ENCODE measurements around the gene TRIML1.
"Not testable (repeated sequence)": the region's sequence is repeated elsewhere in the genome, so short reads cannot be mapped to it uniquely, and the experiment has no call there.

Gene TRIML1

DNA sequence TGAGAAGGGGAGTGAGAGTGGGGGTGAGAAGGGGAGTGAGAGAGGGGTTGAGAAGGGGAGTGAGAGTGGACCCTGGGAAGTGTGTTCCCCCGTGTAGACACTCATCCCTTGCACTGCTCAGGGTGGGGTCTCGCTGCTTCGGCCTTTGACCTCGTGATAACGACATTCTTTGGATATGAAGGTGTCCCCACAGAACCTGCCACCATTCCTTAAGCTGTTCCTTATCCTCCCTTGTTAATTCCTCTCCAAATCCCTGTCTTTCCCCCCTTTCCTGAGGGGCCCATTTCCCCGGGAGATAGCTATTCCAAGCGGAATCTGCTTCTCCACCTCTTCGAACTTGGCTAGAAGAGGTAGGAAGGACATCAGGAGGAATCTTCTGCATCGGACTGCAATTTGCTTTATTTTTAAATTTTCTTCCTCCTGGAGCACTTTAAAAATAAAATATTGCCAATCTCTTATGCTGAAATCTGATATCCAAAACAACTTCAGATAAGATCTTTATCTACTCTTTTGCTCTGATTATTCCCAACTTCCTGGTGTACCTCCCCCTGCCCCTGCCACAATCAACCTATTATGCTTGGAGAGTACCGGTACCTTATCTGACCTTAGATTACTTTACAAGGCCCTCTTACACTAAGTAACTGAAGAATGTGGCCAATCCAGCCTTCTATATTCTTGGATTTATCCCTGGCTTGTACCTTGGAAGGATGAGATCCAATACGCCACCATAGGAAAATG lies 15.6 kb downstream of the TRIML1 start:
- no peak for DNase-seq

DNA sequence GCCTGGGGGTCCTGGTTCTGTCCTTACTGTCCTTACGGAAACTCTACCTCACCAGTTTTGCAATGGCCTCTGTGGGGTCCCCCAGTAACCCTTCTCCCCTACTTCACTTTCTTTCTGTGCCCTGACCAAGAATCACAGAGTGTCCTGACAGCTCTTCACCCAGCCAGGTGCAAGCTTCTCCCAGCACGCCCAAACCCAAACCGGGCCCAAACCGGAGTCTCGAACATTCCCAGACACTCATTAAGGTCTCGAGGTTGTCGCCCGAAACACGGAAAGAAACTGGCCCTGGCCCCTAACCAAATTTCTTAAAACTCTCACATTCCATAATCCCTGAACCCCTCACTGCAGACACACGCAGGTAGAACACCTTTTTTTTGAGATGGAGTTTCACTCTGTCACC lies 19.1 kb downstream of the TRIML1 start:
- DNase-seq, result no peak

DNA sequence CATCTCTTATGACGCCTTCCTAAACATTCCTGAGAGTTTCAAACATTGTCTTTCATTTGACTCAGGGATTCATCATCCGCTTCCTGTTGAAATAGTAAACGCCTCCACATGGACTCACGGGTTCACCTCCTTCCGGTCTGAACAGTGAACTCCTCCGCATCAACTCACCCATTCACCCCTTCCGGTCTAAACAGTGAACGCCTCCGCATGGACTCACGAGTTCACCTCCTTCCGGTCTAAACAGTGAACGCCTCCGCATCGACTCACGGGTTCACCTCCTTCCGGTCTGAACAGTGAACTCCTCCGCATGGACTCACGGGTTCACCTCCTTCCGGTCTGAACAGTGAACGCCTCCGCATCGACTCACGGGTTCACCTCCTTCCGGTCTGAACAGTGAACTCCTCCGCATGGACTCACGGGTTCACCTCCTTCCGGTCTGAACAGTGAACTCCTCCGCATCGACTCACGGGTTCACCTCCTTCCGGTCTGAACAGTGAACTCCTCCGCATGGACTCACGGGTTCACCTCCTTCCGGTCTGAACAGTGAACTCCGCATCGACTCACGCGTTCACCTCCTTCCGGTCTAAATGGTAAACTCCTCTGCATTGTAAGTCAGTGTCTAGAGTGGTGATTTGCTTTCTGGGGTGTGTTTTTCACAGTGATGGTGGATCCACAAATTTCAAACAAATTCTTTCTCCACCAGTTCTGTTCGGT lies 20.4 kb downstream of the TRIML1 start:
- DNase-seq, result not testable (repeated sequence)

DNA sequence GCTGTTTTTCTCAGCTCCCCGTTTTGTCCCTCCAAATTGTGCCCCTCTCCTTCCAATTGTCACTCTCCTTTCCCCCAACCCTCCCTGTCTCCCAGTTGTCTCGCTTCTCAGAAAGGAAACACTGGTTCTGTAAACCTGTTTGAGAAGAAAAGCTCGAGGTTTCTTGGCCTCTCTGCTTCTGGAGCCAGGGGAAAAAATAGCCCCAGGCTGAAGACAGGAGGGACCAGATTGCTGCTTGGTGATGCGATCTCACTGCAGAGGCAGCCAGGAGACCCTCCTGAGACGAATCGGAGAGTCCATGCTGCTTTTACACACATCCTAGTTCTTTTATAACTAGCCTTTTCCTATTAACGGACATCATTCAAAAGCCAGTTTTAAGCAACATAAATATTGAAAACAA lies 21.2 kb downstream of the TRIML1 start:
- DNase-seq, result no peak

DNA sequence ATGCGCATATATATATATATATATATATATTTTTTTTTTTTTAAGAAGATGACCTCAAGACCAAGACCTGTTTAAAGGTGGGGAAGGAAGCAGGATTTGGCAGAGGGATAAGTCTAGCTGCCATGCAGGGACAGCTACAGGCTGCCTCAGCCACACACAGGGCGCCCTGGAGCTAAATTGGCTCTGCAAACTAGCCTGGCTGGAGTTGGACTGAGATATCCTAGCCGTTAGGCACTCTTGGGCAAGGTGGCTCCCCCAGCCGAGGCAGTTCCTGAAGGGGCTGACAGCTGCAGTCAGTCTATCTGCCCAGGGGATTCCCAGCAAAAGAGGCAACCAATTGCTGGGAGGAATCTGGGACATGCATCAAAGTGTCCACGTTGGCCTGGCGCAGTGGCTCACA lies 21.9 kb downstream of the TRIML1 start:
- DNase-seq, result no peak

DNA sequence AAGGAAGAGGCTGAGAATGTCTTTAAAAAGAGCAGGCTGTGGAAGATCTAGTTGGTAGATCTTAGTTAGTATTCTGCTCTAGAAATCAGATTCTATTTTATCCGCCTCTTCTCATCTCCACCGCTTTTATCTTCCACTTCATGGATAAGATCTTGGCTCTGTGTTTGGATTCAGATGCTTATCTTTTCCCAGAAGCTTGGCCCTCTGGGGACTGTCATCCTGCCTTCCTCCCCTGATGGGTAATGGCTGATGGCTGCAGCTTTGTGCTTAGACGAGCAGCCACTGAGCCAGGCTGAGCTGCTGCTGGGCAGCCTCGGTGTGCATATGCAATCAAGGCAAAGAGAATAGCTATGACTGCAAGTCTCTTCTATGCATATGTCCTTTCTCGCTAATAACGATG lies 23.5 kb downstream of the TRIML1 start:
- no peak for DNase-seq

DNA sequence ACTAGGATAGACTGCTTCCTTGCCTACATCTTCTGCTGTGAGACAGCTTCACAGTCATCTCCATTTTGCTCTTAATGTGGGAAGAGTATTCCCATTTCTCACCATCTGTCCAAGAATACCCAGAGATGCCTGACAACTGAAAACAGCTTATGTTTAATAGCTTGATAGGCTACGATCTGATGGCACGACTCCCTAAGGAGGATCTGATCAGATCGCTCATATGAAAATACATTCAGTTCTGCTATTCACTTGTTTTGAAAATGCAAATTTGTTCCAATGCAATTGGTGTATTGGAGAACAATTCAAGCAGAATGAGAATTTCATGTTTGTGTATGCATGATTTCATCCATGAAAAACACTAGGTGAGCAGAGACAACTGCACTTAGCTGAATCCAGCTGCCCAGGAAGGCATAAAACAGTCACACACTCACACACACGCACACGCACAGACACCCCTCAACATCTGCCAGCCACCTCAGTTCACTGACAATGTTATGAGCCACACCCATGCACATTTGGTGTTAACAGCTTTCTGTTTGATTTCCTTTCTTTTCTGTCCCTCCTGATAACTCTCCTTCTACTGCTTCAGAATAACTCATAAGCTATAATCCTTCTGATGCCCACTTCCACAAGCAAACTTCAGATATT lies 29.6 kb downstream of the TRIML1 start:
- no peak for DNase-seq

DNA sequence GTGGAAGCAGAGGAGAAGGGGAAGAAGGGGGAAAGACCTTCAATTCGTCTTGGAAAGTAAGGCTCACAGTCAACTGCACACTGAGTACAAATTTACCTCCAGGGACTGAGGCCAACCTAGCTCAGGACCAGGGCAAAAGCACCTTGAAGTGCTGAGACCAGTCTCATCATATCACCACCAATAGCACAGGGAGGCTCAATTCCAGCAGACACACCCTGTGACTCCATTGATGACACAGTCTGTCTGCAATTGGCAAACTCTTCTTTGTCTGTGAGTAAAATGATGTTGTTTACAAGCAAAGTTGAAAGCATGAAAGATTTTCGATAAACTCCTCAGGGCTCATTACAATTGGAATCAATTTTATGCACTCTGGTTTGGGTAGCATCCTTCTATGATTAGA lies 32.3 kb downstream of the TRIML1 start:
- no peak for DNase-seq

DNA sequence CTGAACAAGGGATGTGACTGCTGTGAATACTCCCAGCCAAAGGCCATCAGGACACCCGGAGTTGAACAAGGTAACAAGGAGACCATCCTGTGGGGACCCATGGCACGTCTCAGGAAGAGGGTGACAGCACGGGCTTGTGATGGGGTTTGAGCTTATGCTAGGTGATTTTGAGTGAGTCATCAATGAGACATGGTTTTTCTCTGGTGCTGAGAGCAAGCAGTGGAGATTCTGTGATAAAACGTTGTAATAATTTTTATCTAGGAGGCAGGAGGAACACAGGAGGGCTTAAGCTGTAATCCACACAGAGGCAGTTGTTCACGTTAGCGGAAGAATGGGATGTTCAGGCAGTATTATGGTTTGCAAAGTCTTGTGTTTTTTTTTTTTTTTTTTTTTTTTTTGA lies 36.0 kb downstream of the TRIML1 start:
- DNase-seq, result no peak

DNA sequence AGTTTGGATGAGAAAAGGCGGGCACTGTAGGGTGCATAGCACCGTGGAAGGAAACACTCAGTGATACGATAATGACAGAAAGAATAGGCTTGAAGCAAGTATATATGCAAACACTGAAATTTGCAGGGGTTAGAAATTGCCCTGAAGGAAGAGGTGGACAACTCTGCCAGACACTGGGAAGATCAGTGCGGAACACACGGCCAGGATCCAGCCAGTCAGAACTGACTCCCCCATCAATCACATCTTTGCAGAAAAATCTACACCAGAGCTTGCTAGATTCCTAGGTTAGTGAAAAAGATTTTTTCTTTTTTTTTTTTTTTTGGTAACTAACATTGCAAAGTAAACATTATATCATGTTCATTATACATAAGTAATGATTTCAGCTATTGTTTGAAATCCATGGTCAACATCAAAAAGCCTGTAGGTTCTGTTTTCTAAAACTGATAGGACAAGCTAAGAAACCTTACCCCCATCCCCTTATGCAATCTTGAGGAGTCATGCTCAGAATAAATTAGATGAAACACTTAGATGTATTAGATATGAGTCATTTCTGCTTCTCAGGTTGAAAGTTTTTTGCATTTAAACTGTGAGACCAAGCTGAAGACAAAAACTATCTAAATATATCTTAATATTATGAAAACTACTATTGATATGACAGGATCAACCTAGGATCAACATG lies 38.9 kb downstream of the TRIML1 start:
- no peak for DNase-seq

DNA sequence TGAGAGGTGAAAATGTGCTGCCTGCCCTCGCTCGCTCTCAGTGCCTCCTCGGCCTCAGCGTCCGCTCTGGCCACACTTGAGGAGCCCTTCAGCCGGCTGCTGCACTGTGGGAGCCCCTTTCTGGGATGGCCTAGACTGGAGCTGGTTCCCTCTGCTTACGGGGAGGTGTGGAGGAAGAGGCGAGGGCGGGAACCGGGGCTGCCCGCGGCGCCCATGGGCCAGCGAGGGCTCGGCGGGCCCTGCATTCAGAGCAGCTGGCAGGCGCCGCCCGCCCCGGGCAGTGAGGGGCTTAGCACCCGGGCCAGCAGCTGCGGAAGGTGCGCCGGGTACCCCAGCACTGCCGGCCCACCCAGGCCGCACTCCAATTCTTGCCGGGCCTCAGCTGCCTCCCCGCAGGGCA lies 39.6 kb downstream of the TRIML1 start:
- DNase-seq, result no peak

DNA sequence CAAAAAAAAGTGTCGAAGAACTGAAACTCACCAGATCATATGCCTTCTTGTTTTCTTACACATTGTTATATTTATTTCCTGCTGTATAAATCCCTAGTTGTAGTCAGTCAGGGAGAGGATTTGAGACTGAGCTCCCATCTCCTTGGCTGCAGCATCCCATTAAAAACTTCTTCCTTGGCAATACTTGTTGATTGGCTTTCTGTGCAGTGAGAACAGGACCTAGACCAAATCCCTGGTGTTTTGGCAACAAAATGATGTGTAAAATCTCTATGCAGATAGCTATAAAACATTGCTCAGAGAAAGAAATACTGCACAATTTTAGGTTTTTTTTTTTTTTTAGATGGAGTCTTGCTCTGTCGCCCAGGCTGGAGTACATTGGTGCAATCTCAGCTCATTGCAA lies 47.9 kb downstream of the TRIML1 start:
- DNase-seq, result no peak

DNA sequence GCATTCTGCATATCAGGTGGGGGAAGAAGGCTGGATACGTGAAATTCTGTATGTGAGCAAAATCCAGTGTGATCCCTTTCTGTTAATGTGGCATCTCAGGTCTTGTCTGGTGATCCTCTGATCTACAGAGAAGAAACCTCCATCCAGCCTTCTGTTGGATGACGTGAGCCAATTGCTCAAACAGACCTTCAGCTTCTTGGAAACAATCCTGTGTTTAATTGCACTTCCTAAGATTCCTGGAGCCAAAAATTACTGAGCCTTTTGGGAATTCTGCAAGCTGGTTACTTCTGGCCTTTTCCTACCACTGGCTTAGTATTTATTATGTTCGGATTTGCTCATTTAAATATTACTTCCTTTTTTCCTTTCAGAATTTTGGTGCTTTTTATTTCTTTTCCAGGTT lies 51.2 kb downstream of the TRIML1 start:
- DNase-seq, result no peak

DNA sequence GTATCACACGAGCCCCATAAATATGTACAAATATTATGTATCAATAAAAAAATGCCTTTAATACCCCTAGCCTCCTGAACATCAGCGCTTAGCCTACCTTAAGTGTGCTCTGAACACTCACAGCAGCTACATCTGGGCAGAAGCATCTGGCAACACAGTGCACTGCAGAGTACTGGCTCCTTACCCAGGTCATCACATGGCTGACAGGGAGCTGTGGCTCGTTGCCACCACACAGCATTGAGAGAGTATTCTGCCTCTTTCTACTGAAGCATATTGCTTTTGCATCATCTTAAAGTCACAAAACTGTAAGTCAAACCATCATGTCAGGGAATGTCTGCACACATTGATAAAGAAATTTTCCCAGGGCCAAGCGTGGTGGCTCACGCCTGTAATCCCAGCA lies 55.2 kb downstream of the TRIML1 start:
- no peak for DNase-seq

DNA sequence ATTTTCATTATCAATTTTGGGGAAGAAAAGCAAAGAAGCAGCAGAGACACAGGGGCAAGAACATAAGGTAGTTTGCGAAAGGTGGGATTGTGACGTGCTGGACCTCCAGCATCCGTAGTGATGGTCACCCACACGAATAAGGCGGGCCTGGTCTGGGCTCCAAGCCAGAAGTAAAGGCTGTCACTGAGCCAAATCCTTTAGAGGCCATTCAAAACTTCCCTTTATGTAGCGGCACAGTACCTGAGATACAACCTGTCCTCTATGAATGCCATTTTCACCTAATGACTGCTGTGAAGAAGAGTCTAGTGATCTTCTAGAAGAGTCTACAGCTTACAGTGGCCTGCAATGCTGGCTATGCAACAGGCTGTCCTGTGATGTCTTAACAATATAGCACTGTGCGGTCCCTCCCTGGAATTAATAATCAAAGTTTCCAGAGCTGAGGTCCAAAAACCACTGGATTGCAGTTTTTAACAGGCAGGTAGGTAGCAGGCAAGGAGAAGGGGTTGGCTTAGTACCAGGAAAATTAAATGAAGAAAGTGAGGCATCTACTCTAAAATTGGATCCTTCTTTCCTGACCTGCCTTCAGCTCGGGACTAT lies 56.2 kb downstream of the TRIML1 start:
- DNase-seq, result no peak

DNA sequence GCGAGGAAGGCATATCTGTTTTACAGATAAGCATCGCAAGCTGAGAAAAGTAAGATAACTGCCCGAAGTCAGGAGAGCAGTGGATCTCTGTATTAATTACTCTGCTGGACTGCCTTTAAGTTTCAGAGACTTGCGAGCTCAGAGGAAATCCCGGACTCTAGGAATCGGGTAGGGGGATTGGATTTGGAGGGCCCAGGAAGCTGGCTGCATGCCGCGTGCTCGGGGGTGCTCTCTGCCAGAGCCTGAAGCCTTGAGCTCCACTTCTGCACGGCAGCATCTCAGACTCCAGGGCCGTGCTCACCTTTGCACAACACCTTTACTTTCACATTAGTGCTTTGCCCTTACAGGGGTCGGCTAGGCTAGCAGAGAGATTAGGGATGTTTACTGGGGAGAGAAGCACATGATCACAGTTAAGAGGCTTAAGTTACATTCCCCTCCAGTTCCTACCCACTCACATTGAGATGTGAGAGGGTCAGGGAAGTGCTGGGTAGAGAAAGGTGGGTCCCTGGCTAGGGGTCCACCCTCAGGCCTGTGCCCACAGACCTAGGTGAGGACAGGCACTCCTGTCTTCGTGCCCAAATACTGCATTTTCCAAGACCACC lies 57.0 kb downstream of the TRIML1 start:
- no peak for DNase-seq

All from activated CD4-positive, alpha-beta T cell treated with anti-CD3 and anti-CD28 coated beads for 4 hours (primary cell).